Activated effector memory CD4-positive, alpha-beta T cell treated with Interleukin-2 at 50 U/mL for 16 hours (primary cell): ENCODE measurements around the gene ARL4D.

ENCODE experiments used
- DNase-seq: peaks from one replicate; pipeline ENCODE4 v3.0.0-alpha.2; 2020

Gene ARL4D

GRCh38 chr17:43430936-43431713 is 32.3 kb downstream of the ARL4D start:
- no peak for DNase-seq

- no peak for DNase-seq
Measured at GRCh38 chr17:43431714-43432523, 33.1 kb downstream of the ARL4D start.

GRCh38 chr17:43434902-43435319 is 36.1 kb downstream of the ARL4D start:
- DNase-seq, result no peak

- DNase-seq, result no peak
Measured at GRCh38 chr17:43437756-43438155, 39.0 kb downstream of the ARL4D start.

- DNase-seq, result no peak
Measured at GRCh38 chr17:43438626-43439025, 39.8 kb downstream of the ARL4D start.

GRCh38 chr17:43439041-43439440 is 40.2 kb downstream of the ARL4D start:
- DNase-seq, result no peak

- no peak for DNase-seq
Measured at GRCh38 chr17:43442711-43443110, 43.9 kb downstream of the ARL4D start.

GRCh38 chr17:43443381-43443780 is 44.6 kb downstream of the ARL4D start:
- DNase-seq, result no peak

GRCh38 chr17:43444223-43445008 is 45.6 kb downstream of the ARL4D start:
- no peak for DNase-seq

GRCh38 chr17:43445009-43445589 is 46.3 kb downstream of the ARL4D start:
- no peak for DNase-seq

GRCh38 chr17:43446773-43447172 is 48.0 kb downstream of the ARL4D start:
- DNase-seq, result no peak

- DNase-seq, result no peak
Measured at GRCh38 chr17:43448720-43449469, 50.1 kb downstream of the ARL4D start.

- no peak for DNase-seq
Measured at GRCh38 chr17:43449470-43450248, 50.9 kb downstream of the ARL4D start.
